ENCODE measurements around the gene COL8A2.
A peak's percentile ranks its signal among the peaks of the same experiment; 100 is the strongest.
"Not testable (repeated sequence)": the region's sequence is repeated elsewhere in the genome, so short reads cannot be mapped to it uniquely, and the experiment has no call there.

COL8A2 gene

GRCh38 chr1:36125129-36125991, at the start of gene COL8A2:
Gene COL8A2, minus strand, starts transcription at chr1:36125222. Its CDS starts 24,980 bp downstream, at chr1:36100242.
- DNase-seq: no peak

DNA sequence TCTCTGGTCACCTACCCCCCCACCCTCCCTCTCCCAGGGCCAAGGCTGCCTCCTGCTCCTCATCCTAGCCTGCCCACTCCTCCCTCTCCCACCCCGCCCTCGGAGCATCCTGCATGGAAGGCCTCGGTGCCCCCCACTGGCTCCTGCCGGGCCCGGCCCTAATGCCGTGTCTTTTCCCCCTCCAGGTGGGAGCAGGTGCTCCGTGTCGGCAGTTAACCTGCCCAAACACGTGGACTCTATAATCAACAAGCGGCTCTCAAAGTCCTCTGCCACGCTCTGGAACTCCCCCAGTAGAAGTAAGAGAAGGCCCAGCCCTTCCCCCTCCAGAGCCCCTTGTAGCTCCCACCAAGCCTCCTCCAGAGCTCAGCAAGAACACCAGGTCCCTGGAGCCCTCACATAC, 49.7 kb upstream of the COL8A2 start:
- DNase-seq: no peak

GRCh38 chr1:36172983-36173382, 48.0 kb upstream of the COL8A2 start:
- no peak for DNase-seq

DNA sequence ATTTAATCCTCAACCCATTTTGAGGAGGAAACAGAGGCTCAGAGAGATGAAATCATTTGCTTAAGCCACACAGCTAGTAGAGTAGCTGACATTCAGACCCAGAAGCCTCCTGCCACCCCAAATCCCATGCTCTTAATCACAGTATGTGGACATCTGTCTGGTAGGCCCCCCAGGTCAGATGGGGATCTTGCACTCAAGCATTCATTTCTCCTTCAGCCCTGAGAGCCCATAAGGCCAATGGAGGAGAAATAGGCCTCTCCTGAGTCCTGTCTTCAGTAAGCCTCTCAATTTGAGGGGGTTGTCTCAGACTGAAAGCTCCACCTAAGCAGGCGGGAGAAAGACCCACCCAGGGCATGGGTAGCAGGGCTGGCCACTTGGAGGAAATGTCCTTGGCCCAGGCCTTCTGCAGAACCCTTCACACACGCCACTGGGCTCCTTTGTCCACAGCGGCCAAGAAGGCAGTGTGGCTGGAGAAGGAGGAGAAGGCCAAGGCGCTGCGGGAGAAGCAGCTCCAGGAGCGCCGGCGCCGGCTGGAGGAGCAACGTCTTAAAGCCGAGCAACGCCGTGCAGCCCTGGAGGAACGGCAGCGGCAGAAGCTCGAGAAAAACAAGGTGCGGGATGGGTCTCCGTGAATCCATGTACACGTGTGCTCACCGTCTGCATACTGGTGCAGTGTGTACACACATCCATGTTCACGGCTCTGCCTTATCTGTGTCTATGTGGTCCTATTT, 47.2 kb upstream of the COL8A2 start:
- DNase-seq: no peak

GRCh38 chr1:36170643-36171412, 45.8 kb upstream of the COL8A2 start:
- DNase-seq: no peak

- no peak for DNase-seq
These were observed 43.5 kb upstream of the COL8A2 start for GRCh38 chr1:36168514-36168913.

DNA sequence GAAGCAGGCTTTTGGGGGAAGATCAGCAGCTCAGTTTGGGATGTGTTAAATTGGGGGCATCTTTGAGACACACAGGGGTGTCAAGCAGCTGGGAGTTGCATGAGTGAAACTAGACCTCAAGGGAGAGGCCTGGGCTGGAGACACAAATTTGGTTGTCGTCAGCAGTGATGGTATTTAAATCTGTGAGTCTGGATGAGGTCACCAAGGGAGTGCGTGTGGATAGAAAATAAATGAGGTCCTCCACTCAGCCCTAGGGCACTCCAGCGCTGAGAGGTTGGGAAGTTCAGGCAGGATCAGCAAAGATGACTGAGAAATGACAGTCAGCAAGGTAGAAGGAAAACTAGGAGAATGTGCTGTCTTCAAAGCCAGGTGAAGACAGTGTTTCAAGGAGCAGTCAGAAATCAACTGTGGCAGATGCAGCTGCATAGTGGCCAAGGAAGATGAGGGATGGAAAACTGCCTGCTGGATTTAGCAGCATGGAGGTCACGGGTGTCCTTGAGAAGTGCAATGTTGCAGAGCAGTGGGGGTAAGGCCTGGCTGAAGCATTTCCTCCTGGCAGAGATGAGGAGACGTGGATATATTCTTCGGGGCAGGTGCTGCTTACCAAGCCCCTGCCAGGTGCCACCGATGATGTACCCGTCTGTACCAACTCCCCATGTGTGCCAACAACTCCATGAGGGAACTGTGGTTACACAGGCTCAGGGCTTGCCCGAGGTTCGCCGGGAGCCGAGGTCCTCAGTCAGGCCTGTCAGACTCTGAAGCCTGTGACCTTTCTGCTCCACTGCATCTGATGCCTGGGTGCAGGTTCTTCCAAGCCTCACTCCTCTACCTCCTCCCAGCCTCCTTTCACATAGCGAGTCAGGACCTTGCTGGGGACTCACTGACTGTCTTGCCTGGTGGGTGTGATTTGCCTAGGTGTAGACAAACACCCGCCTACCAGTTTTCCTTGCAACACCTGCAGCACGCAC, 42.2 kb upstream of the COL8A2 start:
- DNase-seq: no peak

DNA sequence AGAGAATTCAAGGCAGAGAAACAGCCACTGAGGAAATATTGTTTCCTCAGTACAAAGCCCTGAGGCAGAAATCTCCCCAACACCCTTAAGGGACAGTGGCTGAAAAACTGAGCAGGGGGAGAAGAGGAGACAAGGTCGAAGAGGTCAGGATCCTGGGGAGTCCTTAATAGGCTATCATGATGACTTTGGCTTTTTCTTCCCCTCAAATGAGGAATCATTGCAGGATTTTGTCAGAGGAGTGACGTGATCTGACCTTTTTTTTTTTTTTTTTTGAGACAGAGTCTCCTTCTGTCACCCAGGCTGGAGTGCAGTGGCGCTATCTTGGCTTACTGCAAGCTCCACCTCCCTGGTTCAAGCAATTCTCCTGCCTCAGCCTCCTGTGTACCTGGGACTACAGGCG, 41.1 kb upstream of the COL8A2 start:
- DNase-seq: no peak

- DNase-seq: no peak
These were observed 40.1 kb upstream of the COL8A2 start for GRCh38 chr1:36165145-36165544.

- no peak for DNase-seq
These were observed 39.3 kb upstream of the COL8A2 start for GRCh38 chr1:36164361-36164760.

DNA sequence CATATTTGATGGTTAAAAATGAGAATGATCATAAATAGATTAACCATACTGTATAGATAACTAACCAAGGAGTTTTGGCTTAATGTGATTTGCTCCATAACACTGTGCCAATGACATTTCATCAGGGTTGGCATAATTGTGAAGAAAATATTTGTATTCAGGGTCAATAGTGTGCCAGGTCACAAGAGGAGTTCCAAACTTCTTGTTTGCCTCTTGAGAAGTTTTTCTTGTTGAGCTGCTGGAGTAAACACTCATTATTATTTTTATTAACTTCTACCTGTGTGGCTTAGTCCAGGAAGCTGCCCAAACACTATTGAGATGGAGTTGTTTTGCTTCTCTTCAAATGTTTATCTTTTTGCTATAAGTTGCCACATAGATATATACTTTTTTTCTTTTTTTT, 38.4 kb upstream of the COL8A2 start:
- DNase-seq: no peak

GRCh38 chr1:36162680-36163239, 37.7 kb upstream of the COL8A2 start:
- no peak for DNase-seq

DNA sequence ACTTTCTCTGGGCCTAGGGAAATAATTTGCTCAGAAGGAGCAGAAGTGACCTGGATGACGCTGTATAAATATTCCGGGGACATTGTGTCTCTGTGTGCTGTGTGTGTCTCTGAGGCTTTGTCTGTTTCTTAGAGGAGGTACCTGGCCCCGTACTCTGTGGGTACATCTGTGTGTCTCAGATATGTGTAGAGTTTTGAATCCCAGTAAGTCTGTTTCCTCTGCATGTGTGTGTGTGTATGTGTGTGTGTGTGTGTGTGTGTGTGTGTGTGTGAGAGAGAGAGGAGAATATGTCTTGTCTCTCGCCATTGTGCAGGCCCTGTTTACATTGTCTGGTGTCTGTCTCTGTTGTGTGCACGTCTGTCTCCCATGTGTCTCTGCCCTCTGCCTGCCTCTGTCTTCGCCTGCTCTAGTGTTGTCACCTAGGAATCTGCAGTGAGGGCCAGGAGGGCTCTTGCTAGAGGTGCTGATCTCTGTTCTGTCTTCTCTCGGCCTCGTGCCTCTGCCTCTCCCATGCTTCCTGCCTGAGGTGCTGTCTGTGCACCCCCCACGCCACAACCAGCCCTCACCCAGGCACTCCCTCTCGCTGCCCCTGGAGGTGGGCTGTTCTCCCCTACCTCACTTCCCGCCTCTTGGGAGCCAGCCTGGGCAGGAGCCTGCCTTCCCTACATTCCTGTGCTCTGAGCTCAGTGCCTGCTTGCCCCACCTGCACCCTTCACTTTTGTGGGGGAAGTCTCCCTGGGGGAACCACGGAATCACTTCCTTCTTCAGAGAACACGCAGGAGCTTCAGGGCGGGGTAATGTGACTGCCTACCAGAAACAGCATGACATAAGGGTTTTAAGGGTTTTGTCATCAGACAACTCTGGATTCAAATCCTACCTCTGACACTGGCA, 36.9 kb upstream of the COL8A2 start:
- peak; percentile 42 for DNase-seq

- DNase-seq: peak; percentile 45
These were observed 36.0 kb upstream of the COL8A2 start for GRCh38 chr1:36160949-36161485.

DNA sequence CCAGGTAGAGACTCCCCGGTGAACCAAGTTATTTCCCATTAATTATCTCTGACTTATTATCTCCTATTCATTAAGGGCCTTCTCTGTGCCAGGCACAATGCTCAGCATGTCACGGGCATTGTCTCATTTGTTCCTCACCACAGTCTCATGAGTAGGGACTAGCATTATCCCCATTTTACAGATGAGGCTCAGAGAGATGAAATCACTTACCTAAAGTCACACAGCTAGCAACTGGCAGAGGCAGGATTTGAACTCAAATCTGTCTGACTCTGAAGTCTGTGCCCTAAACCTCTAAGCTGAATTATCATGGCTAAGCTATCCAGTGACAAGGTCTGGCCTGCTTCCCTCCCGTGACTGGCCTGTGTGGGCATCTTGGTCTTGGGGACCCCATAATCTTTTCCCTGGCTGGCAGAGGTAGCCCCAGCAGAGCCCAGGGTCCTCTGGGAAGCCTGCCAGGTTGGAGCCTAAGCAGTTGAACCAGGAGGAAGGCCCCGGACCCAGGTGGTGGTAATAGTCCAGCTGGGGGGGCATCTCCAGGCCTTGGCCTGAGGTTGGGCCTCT, 35.4 kb upstream of the COL8A2 start:
- no peak for DNase-seq

GRCh38 chr1:36159614-36160387, 34.8 kb upstream of the COL8A2 start:
- no peak for DNase-seq

DNA sequence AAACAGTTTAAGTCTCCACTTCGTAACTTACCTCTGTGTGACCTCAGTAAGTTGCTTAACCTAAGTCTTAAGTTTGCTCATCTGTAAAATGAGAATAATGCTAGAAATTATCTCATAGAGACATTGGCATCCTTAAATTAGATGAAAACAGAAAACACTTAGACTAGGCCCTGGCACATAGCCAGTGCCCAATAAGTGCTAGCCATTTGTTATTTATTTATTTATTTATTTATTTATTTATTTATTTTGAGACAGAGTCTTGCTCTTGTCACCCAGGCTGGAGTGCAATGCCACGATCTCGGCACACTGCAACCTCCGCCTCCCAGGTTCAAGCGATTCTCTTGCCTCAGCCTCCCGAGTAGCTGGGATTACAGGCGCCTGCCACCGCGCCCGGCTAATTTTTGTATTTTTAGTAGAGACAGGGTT, 33.8 kb upstream of the COL8A2 start:
- DNase-seq: not testable (repeated sequence)

GRCh38 chr1:36157973-36158826, 33.2 kb upstream of the COL8A2 start:
- DNase-seq: no peak
